Mucosa of descending colon (tissue), 3 donors: ENCODE measurements around the gene ADAMTSL1. TPM values are rescaled to one million over a fixed set of nuclear protein-coding genes. Genes with fewer than 3 reads are reported as not detected.

ENCODE experiments used
- ATAC-seq: fragments of 200-7000 bp; cut with Tn5 transposase; one replicate; pipeline ENCODE4 v1.9.1; 2020; ENCODE audit warnings: mild to moderate bottlenecking, moderate library complexity
- DNase-seq, 3 donors: peaks; one replicate each; pipeline ENCODE4 v3.0.0-alpha.2; 2020
- H3K36me3 ChIP-seq: fragments of 200-600 bp; one replicate; pipeline ENCODE4 v1.8.0; 2021; ENCODE audit warnings: low read depth, mild to moderate bottlenecking
- H3K4me1 ChIP-seq: fragments of 200-600 bp; one replicate; pipeline ENCODE4 v1.8.0; 2021; ENCODE audit warnings: low read depth, mild to moderate bottlenecking
- H3K4me3 ChIP-seq: fragments of 200-600 bp; one replicate; pipeline ENCODE4 v1.8.0; 2021; ENCODE audit warnings: mild to moderate bottlenecking
- H3K9me3 ChIP-seq: fragments of 200-600 bp; one replicate; pipeline ENCODE4 v1.8.0; 2021; ENCODE audit warnings: mild to moderate bottlenecking
- CTCF ChIP-seq: fragments of 200-600 bp; IDR thresholded peaks from one replicate; pipeline ENCODE4 v1.8.0; 2022; ENCODE audit warnings: antibody characterized with exemption, mild to moderate bottlenecking
- intact Hi-C, 2 donors: fragments of 100-400 bp; cut with DNase I in 1 of 2; cut with micrococcal nuclease in 1 of 2; formaldehyde crosslinking; loops; one replicate each; pipeline versions ENCODE4 v1.11.0 to v1.11.1; 2022; cut with DNase I, micrococcal nuclease
- total RNA-seq, 3 donors: library from RNA; stranded (reverse); fragmentation: NEBNext Ultra II Directional in 2 of 3; extraction: Animal tissue kit (Norgen Biotek cat#: 25700) in 2 of 3; gene quantifications; one replicate each; pipeline versions ENCODE4 v1.2.1 to v1.2.4, GENCODE V29; 2021 to 2023
- donor health status: DM: no; HTN: no; CAD: no; lungs with moderate emphysema.
- donor health status: DM: no; HTN: no; CAD: no.
- donor health status: DM: no; HTN: yes; CAD: no.

The ADAMTSL1 gene
- total RNA-seq, 3 donors from 2014 or later: 10.1 to 32.1 (median 22.6) TPM

- no peak for ATAC-seq
- intact Hi-C loops: no loop called here
Measured at GRCh38 chr9:18545636-18546360, 71.8 kb downstream of the ADAMTSL1 start.

GRCh38 chr9:18548456-18548855, 74.5 kb downstream of the ADAMTSL1 start:
- no peaks in the 10 kb centered on the region for H3K4me1 ChIP-seq

More at GRCh38 chr9:18545636-18546360, 71.8 kb downstream of the ADAMTSL1 start:
- no peak for TF ChIP-seq CTCF
- Histone ChIP-seq H3K9me3 (no peaks in the 10 kb centered on the region), H3K4me3 (no peak overlapping the region), H3K4me1 (no peaks in the 10 kb centered on the region), H3K36me3 (no peaks in the 10 kb centered on the region)
- no peak for DNase-seq

GRCh38 chr9:18549772-18550171, 75.8 kb downstream of the ADAMTSL1 start:
- Histone ChIP-seq H3K4me3 (no peak overlapping the region), H3K36me3 (no peaks in the 10 kb centered on the region), H3K4me1 (no peaks in the 10 kb centered on the region), H3K9me3 (no peaks in the 10 kb centered on the region)
- TF ChIP-seq CTCF: no peak
- DNase-seq (no peak), ATAC-seq (no peak)
- intact Hi-C loops: no loop called here

More at GRCh38 chr9:18548456-18548855, 74.5 kb downstream of the ADAMTSL1 start:
- no peaks in the 10 kb centered on the region for H3K36me3 ChIP-seq
- TF ChIP-seq CTCF: no peak
- intact Hi-C loops: no loop called here
- no peak overlapping the region for H3K4me3 ChIP-seq
- ATAC-seq: no peak
- no peaks in the 10 kb centered on the region for H3K9me3 ChIP-seq
- no peak for DNase-seq

GRCh38 chr9:18550286-18550685, 76.3 kb downstream of the ADAMTSL1 start:
- TF ChIP-seq CTCF: no peak
- intact Hi-C loops: no loop called here
- Histone ChIP-seq H3K4me1 (no peaks in the 10 kb centered on the region), H3K4me3 (no peak overlapping the region), H3K9me3 (no peaks in the 10 kb centered on the region), H3K36me3 (no peaks in the 10 kb centered on the region)
- no peak for DNase-seq
- ATAC-seq: no peak

GRCh38 chr9:18554244-18554643, 80.3 kb downstream of the ADAMTSL1 start:
- Histone ChIP-seq H3K9me3 (peaks cover 2% of the 10 kb centered on the region), H3K4me3 (no peak overlapping the region), H3K36me3 (no peaks in the 10 kb centered on the region), H3K4me1 (no peaks in the 10 kb centered on the region)
- peak; percentile 89 for ATAC-seq
- DNase-seq: no peak
- intact Hi-C loops: no loop called here
- TF ChIP-seq CTCF: no peak
